T-helper 2 cell treated with Interferon-gamma antibody and Interleukin-4, amounts not matched to agents 5 μg/mL and 100 μg/mL, for 36 hours (primary cell): Measurements from ENCODE around the gene AFAP1.

Source experiments
- DNase-seq: peaks from one replicate; pipeline ENCODE4 v3.0.0; 2021; ENCODE audit warnings: low spot score
- H3K27ac Mint-ChIP-seq: one replicate; pipeline ENCODE4 v1.8.0; 2021; ENCODE audit warnings: mild to moderate bottlenecking, mixed read lengths
- H3K27me3 Mint-ChIP-seq: one replicate; pipeline ENCODE4 v1.8.0; 2021; ENCODE audit warnings: low read depth, mixed read lengths
- H3K36me3 Mint-ChIP-seq: one replicate; pipeline ENCODE4 v1.8.0; 2021; ENCODE audit warnings: low read depth, mixed read lengths
- H3K4me1 Mint-ChIP-seq: one replicate; pipeline ENCODE4 v1.8.0; 2021; ENCODE audit warnings: low read depth, mixed read lengths
- H3K4me3 Mint-ChIP-seq: one replicate; pipeline ENCODE4 v1.8.0; 2022; ENCODE audit warnings: mild to moderate bottlenecking, moderate library complexity, mixed read lengths
- H3K9me3 Mint-ChIP-seq: one replicate; pipeline ENCODE4 v1.8.0; 2021; ENCODE audit warnings: mixed read lengths

AFAP1 gene

GRCh38 chr4:7939377-7940108, at the start of gene AFAP1:
Gene AFAP1 (minus strand): TSS chr4:7939861. CDS start chr4:7872078, 67,783 bp downstream.
- H3K4me3 Mint-ChIP-seq = peak within 1 kb of the TSS; percentile 64
- H3K9me3 Mint-ChIP-seq = no peaks in the 10 kb centered on the region
- H3K27ac Mint-ChIP-seq = no peak within 1 kb of the TSS
- DNase-seq = peak; percentile 87
- peaks cover 22% of the 10 kb centered on the region for H3K27me3 Mint-ChIP-seq
- peaks cover 11% of the 10 kb centered on the region for H3K4me1 Mint-ChIP-seq
- H3K36me3 Mint-ChIP-seq = peaks cover 2% of the 10 kb centered on the region

- Mint-ChIP-seq H3K4me1 (peaks cover 6% of the 10 kb centered on the region), H3K9me3 (no peaks in the 10 kb centered on the region), H3K4me3 (no peak overlapping the region), H3K27ac (no peak overlapping the region), H3K36me3 (no peaks in the 10 kb centered on the region), H3K27me3 (peaks cover 3% of the 10 kb centered on the region)
- DNase-seq = no peak
Observed at GRCh38 chr4:7988437-7988836, 48.8 kb upstream of the AFAP1 start.

GRCh38 chr4:7987148-7987989, 47.7 kb upstream of the AFAP1 start:
- DNase-seq = peak; percentile 67
- Mint-ChIP-seq H3K36me3 (no peaks in the 10 kb centered on the region), H3K27me3 (peaks cover 3% of the 10 kb centered on the region), H3K9me3 (no peaks in the 10 kb centered on the region), H3K4me1 (peaks cover 6% of the 10 kb centered on the region), H3K27ac (no peak overlapping the region), H3K4me3 (no peak overlapping the region)

- H3K9me3 Mint-ChIP-seq = no peaks in the 10 kb centered on the region
- H3K36me3 Mint-ChIP-seq = no peaks in the 10 kb centered on the region
- no peak for DNase-seq
- H3K4me1 Mint-ChIP-seq = peaks cover 6% of the 10 kb centered on the region
- H3K27me3 Mint-ChIP-seq = peaks cover 3% of the 10 kb centered on the region
- H3K4me3 Mint-ChIP-seq = no peak overlapping the region
- H3K27ac Mint-ChIP-seq = no peak overlapping the region
Observed at GRCh38 chr4:7985891-7986441, 46.3 kb upstream of the AFAP1 start.

GRCh38 chr4:7985072-7985471, 45.4 kb upstream of the AFAP1 start:
- H3K27me3 Mint-ChIP-seq = peaks cover 3% of the 10 kb centered on the region
- H3K4me1 Mint-ChIP-seq = peaks cover 6% of the 10 kb centered on the region
- H3K9me3 Mint-ChIP-seq = no peaks in the 10 kb centered on the region
- no peak overlapping the region for H3K4me3 Mint-ChIP-seq
- no peak overlapping the region for H3K27ac Mint-ChIP-seq
- no peak for DNase-seq
- H3K36me3 Mint-ChIP-seq = no peaks in the 10 kb centered on the region

- H3K4me1 Mint-ChIP-seq = peaks cover 6% of the 10 kb centered on the region
- H3K9me3 Mint-ChIP-seq = no peaks in the 10 kb centered on the region
- no peak overlapping the region for H3K4me3 Mint-ChIP-seq
- peaks cover 3% of the 10 kb centered on the region for H3K27me3 Mint-ChIP-seq
- no peak overlapping the region for H3K27ac Mint-ChIP-seq
- no peak for DNase-seq
- H3K36me3 Mint-ChIP-seq = no peaks in the 10 kb centered on the region
Observed at GRCh38 chr4:7984286-7984925, 44.7 kb upstream of the AFAP1 start.

GRCh38 chr4:7983296-7983695, 43.6 kb upstream of the AFAP1 start:
- H3K27me3 Mint-ChIP-seq = peaks cover 3% of the 10 kb centered on the region
- H3K36me3 Mint-ChIP-seq = no peaks in the 10 kb centered on the region
- no peak overlapping the region for H3K4me3 Mint-ChIP-seq
- H3K9me3 Mint-ChIP-seq = no peaks in the 10 kb centered on the region
- DNase-seq = no peak
- no peak overlapping the region for H3K27ac Mint-ChIP-seq
- peaks cover 6% of the 10 kb centered on the region for H3K4me1 Mint-ChIP-seq

- Mint-ChIP-seq H3K36me3 (no peaks in the 10 kb centered on the region), H3K4me1 (peaks cover 8% of the 10 kb centered on the region), H3K27me3 (peaks cover 3% of the 10 kb centered on the region), H3K27ac (no peak overlapping the region), H3K9me3 (no peaks in the 10 kb centered on the region), H3K4me3 (no peak overlapping the region)
- no peak for DNase-seq
Observed at GRCh38 chr4:7981738-7982394, 42.2 kb upstream of the AFAP1 start.

GRCh38 chr4:7980036-7980435, 40.4 kb upstream of the AFAP1 start:
- Mint-ChIP-seq H3K27ac (no peak overlapping the region), H3K36me3 (no peaks in the 10 kb centered on the region), H3K9me3 (no peaks in the 10 kb centered on the region), H3K27me3 (peaks cover 2% of the 10 kb centered on the region), H3K4me3 (no peak overlapping the region), H3K4me1 (peaks cover 2% of the 10 kb centered on the region)
- no peak for DNase-seq

GRCh38 chr4:7979652-7979968, 39.9 kb upstream of the AFAP1 start:
- peaks cover 2% of the 10 kb centered on the region for H3K27me3 Mint-ChIP-seq
- H3K27ac Mint-ChIP-seq = no peak overlapping the region
- H3K4me3 Mint-ChIP-seq = no peak overlapping the region
- H3K4me1 Mint-ChIP-seq = peaks cover 2% of the 10 kb centered on the region
- no peak for DNase-seq
- no peaks in the 10 kb centered on the region for H3K9me3 Mint-ChIP-seq
- H3K36me3 Mint-ChIP-seq = no peaks in the 10 kb centered on the region

- Mint-ChIP-seq H3K27ac (no peak overlapping the region), H3K36me3 (no peaks in the 10 kb centered on the region), H3K4me3 (no peak overlapping the region), H3K9me3 (no peaks in the 10 kb centered on the region), H3K27me3 (peaks cover 2% of the 10 kb centered on the region), H3K4me1 (peaks cover 2% of the 10 kb centered on the region)
- DNase-seq = no peak
Observed at GRCh38 chr4:7978907-7979651, 39.4 kb upstream of the AFAP1 start.

- Mint-ChIP-seq H3K9me3 (no peaks in the 10 kb centered on the region), H3K4me3 (no peak overlapping the region), H3K36me3 (peaks cover 2% of the 10 kb centered on the region), H3K4me1 (peaks cover 4% of the 10 kb centered on the region), H3K27me3 (no peaks in the 10 kb centered on the region), H3K27ac (no peak overlapping the region)
- DNase-seq = no peak
Observed at GRCh38 chr4:7978489-7978888, 38.8 kb upstream of the AFAP1 start.

GRCh38 chr4:7976634-7977033, 37.0 kb upstream of the AFAP1 start:
- no peak overlapping the region for H3K27ac Mint-ChIP-seq
- H3K4me3 Mint-ChIP-seq = no peak overlapping the region
- peaks cover 11% of the 10 kb centered on the region for H3K4me1 Mint-ChIP-seq
- no peak for DNase-seq
- H3K36me3 Mint-ChIP-seq = peaks cover 12% of the 10 kb centered on the region
- no peaks in the 10 kb centered on the region for H3K9me3 Mint-ChIP-seq
- no peaks in the 10 kb centered on the region for H3K27me3 Mint-ChIP-seq
